Measurements from ENCODE around the gene LCN10. TPM values are rescaled to one million over a fixed set of nuclear protein-coding genes. Genes with fewer than 3 reads are reported as not detected.

LCN10 gene
- total and polyA plus RNA-seq, 2 of the 13 experiments (the other 11 are each of a cell fraction or from before 2014, with no cell fraction given), result 0.53 to 0.61 TPM

- TF ChIP-seq, protein P1, sequence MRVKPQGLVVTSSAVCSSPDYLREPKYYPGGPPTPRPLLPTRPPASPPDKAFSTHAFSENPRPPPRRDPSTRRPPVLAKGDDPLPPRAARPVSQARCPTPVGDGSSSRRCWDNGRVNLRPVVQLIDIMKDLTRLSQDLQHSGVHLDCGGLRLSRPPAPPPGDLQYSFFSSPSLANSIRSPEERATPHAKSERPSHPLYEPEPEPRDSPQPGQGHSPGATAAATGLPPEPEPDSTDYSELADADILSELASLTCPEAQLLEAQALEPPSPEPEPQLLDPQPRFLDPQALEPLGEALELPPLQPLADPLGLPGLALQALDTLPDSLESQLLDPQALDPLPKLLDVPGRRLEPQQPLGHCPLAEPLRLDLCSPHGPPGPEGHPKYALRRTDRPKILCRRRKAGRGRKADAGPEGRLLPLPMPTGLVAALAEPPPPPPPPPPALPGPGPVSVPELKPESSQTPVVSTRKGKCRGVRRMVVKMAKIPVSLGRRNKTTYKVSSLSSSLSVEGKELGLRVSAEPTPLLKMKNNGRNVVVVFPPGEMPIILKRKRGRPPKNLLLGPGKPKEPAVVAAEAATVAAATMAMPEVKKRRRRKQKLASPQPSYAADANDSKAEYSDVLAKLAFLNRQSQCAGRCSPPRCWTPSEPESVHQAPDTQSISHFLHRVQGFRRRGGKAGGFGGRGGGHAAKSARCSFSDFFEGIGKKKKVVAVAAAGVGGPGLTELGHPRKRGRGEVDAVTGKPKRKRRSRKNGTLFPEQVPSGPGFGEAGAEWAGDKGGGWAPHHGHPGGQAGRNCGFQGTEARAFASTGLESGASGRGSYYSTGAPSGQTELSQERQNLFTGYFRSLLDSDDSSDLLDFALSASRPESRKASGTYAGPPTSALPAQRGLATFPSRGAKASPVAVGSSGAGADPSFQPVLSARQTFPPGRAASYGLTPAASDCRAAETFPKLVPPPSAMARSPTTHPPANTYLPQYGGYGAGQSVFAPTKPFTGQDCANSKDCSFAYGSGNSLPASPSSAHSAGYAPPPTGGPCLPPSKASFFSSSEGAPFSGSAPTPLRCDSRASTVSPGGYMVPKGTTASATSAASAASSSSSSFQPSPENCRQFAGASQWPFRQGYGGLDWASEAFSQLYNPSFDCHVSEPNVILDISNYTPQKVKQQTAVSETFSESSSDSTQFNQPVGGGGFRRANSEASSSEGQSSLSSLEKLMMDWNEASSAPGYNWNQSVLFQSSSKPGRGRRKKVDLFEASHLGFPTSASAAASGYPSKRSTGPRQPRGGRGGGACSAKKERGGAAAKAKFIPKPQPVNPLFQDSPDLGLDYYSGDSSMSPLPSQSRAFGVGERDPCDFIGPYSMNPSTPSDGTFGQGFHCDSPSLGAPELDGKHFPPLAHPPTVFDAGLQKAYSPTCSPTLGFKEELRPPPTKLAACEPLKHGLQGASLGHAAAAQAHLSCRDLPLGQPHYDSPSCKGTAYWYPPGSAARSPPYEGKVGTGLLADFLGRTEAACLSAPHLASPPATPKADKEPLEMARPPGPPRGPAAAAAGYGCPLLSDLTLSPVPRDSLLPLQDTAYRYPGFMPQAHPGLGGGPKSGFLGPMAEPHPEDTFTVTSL (CRISPR knock-in tag; IDR thresholded peaks at IDR 0.05; ENCODE audit: borderline replicate concordance), result no peak
- peak; percentile 51; the same call in 1 of the 2 replicates for TF ChIP-seq ZMYM3 (CRISPR knock-in tag; IDR thresholded peaks at IDR 0.05)
- TF ChIP-seq, protein P2, sequence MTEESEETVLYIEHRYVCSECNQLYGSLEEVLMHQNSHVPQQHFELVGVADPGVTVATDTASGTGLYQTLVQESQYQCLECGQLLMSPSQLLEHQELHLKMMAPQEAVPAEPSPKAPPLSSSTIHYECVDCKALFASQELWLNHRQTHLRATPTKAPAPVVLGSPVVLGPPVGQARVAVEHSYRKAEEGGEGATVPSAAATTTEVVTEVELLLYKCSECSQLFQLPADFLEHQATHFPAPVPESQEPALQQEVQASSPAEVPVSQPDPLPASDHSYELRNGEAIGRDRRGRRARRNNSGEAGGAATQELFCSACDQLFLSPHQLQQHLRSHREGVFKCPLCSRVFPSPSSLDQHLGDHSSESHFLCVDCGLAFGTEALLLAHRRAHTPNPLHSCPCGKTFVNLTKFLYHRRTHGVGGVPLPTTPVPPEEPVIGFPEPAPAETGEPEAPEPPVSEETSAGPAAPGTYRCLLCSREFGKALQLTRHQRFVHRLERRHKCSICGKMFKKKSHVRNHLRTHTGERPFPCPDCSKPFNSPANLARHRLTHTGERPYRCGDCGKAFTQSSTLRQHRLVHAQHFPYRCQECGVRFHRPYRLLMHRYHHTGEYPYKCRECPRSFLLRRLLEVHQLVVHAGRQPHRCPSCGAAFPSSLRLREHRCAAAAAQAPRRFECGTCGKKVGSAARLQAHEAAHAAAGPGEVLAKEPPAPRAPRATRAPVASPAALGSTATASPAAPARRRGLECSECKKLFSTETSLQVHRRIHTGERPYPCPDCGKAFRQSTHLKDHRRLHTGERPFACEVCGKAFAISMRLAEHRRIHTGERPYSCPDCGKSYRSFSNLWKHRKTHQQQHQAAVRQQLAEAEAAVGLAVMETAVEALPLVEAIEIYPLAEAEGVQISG (CRISPR knock-in tag; IDR thresholded peaks at IDR 0.05), result 0 out of 2 replicates have a peak, but pooled peaks have one; percentile 16
- no peak for TF ChIP-seq ZSCAN5A (CRISPR knock-in tag; IDR thresholded peaks at IDR 0.05; ENCODE audit: borderline replicate concordance)
- no peak for TF ChIP-seq MBD4 (IDR thresholded peaks at IDR 0.05; ENCODE audit: borderline replicate concordance, low read length)
- no peak for TF ChIP-seq FLYWCH1 (CRISPR knock-in tag; IDR thresholded peaks at IDR 0.05)
- TF ChIP-seq, protein P3, sequence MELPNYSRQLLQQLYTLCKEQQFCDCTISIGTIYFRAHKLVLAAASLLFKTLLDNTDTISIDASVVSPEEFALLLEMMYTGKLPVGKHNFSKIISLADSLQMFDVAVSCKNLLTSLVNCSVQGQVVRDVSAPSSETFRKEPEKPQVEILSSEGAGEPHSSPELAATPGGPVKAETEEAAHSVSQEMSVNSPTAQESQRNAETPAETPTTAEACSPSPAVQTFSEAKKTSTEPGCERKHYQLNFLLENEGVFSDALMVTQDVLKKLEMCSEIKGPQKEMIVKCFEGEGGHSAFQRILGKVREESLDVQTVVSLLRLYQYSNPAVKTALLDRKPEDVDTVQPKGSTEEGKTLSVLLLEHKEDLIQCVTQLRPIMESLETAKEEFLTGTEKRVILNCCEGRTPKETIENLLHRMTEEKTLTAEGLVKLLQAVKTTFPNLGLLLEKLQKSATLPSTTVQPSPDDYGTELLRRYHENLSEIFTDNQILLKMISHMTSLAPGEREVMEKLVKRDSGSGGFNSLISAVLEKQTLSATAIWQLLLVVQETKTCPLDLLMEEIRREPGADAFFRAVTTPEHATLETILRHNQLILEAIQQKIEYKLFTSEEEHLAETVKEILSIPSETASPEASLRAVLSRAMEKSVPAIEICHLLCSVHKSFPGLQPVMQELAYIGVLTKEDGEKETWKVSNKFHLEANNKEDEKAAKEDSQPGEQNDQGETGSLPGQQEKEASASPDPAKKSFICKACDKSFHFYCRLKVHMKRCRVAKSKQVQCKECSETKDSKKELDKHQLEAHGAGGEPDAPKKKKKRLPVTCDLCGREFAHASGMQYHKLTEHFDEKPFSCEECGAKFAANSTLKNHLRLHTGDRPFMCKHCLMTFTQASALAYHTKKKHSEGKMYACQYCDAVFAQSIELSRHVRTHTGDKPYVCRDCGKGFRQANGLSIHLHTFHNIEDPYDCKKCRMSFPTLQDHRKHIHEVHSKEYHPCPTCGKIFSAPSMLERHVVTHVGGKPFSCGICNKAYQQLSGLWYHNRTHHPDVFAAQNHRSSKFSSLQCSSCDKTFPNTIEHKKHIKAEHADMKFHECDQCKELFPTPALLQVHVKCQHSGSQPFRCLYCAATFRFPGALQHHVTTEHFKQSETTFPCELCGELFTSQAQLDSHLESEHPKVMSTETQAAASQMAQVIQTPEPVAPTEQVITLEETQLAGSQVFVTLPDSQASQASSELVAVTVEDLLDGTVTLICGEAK (IDR thresholded peaks at IDR 0.05), result no peak
- TF ChIP-seq, protein P3 (CRISPR knock-in tag; IDR thresholded peaks at IDR 0.05), result no peak
Observed at GRCh38 chr9:136697146-136697820, 45.5 kb downstream of the LCN10 start (continued).
